Endothelial cell of umbilical vein (primary cell): ENCODE data around the gene TSHZ3. TPM values are rescaled to one million over a fixed set of nuclear protein-coding genes. Genes with fewer than 3 reads are reported as not detected.

Experiments used
- BruUV-seq: library from RNA; stranded (reverse); fragments of 400-500 nt; replicated peaks from 2 replicates; lab custom pipeline; 2021; lab: Mats Ljungman, UMichigan
- CTCF ChIA-PET: fragments of 300-600, 350-600 bp; sonication (Branson Sonifier 250); formaldehyde crosslinking; loops from one replicate; lab custom pipeline; 2021; ENCODE audit warnings: antibody characterized with exemption, inconsistent platforms; lab: Charles Lee
- POLR2A ChIA-PET: fragments of 300-600, 350-600 bp; sonication (Branson Sonifier 250); formaldehyde crosslinking; loops from one replicate; lab custom pipeline; 2021; ENCODE audit warnings: antibody characterized with exemption, inconsistent platforms; lab: Charles Lee
- DNase-seq: peaks from one replicate; pipeline ENCODE4 v3.0.0-alpha.2; 2011; ENCODE audit warnings: low read depth, low spot score
- FAIRE-seq: peaks from 2 replicates; lab custom pipeline; 2011; peaks lifted over from hg19 to GRCh38; lab: Jason Lieb, UNC
- H2AFZ ChIP-seq: 2 replicates; pipeline ENCODE4 v1.6.0; 2012; ENCODE audit warnings: low read depth, low read length, control low read depth, inconsistent platforms
- H3K27ac ChIP-seq: 2 replicates; pipeline ENCODE4 v1.5.1; 2011; ENCODE audit warnings: low read depth, mild to moderate bottlenecking, control low read depth, low read length, moderate library complexity; ENCODE audit not compliant: insufficient read depth
- H3K27me3 ChIP-seq, 2 experiments: 2 replicates each; pipeline versions ENCODE4 v1.6.0 to v1.6.1; 2011; ENCODE audit warnings: low read length in 2 of 2, mixed read lengths in 1 of 2; ENCODE audit not compliant: control insufficient read depth in 2 of 2, insufficient read depth in 2 of 2
- H3K36me3 ChIP-seq, 2 experiments: 2 replicates in 1 of 2; 3 replicates in 1 of 2; pipeline ENCODE4 v1.5.1; 2011; ENCODE audit warnings: low read length in 2 of 2, mild to moderate bottlenecking in 1 of 2, moderate library complexity in 1 of 2; ENCODE audit not compliant: control insufficient read depth in 2 of 2, insufficient read depth in 2 of 2; ENCODE audit errors: extremely low read depth in 1 of 2
- H3K4me1 ChIP-seq: 3 replicates; pipeline ENCODE4 v1.5.1; 2011; ENCODE audit warnings: mild to moderate bottlenecking, low read length; ENCODE audit not compliant: control insufficient read depth, insufficient read depth; ENCODE audit errors: extremely low read depth
- H3K4me2 ChIP-seq: 2 replicates; pipeline ENCODE4 v1.6.1; 2011; ENCODE audit warnings: low read length, control low read depth, mixed read lengths; ENCODE audit not compliant: insufficient read depth
- H3K4me3 ChIP-seq, 3 experiments: fragments of 200-600 bp in 1 of 3; sonication (generic), shearing (Covaris generic) in 1 of 3; replicated peaks in 1 of 3; 2 replicates each; pipeline ENCODE4 v1.5.1; 2011 to 2016; ENCODE audit warnings: control low read depth in 3 of 3, low read length in 3 of 3, mild to moderate bottlenecking in 2 of 3, inconsistent platforms in 1 of 3, low read depth in 1 of 3, moderate library complexity in 1 of 3; ENCODE audit not compliant: insufficient read depth in 1 of 3
- H3K79me2 ChIP-seq: 2 replicates; pipeline ENCODE4 v1.6.0; 2012; ENCODE audit warnings: low read length, inconsistent platforms; ENCODE audit not compliant: control insufficient read depth, insufficient read depth
- H3K9ac ChIP-seq: replicated peaks from 2 replicates; pipeline ENCODE3; 2011; ENCODE audit warnings: low read length, control low read depth; ENCODE audit not compliant: insufficient read depth; ENCODE audit errors: extremely low read depth
- H3K9me1 ChIP-seq: replicated peaks from 3 replicates; pipeline ENCODE4 v1.6.0; 2011; ENCODE audit warnings: mild to moderate bottlenecking, low read length; ENCODE audit not compliant: control insufficient read depth, insufficient read depth; ENCODE audit errors: extremely low read depth
- H3K9me3 ChIP-seq: replicated peaks from 2 replicates; pipeline ENCODE4 v1.5.1; 2012; ENCODE audit warnings: low read length, inconsistent platforms; ENCODE audit not compliant: control insufficient read depth, insufficient read depth
- H4K20me1 ChIP-seq: replicated peaks from 2 replicates; pipeline ENCODE3; 2011; ENCODE audit warnings: mild to moderate bottlenecking, low read length; ENCODE audit not compliant: control insufficient read depth, insufficient read depth; ENCODE audit errors: extremely low read depth
- CTCF ChIP-seq, 2 donors: IDR thresholded peaks; 1 replicate in 1 of 2; 2 replicates in 1 of 2; pipeline ENCODE4 v1.5.1; 2011; ENCODE audit warnings: low read length in 2 of 2, mild to moderate bottlenecking in 2 of 2, moderate library complexity in 2 of 2, control low read depth in 1 of 2, inconsistent platforms in 1 of 2, low read depth in 1 of 2; ENCODE audit not compliant: insufficient read depth in 1 of 2; ENCODE audit errors: extremely low read depth in 1 of 2
- EZH2 ChIP-seq: IDR thresholded peaks from 2 replicates; pipeline ENCODE4 v1.6.1; 2012; ENCODE audit warnings: borderline replicate concordance, low read depth, mild to moderate bottlenecking, moderate library complexity, low read length, inconsistent platforms; ENCODE audit not compliant: severe bottlenecking
- FOS ChIP-seq: IDR thresholded peaks from 2 replicates; pipeline ENCODE4 v1.6.1; 2011; ENCODE audit warnings: mild to moderate bottlenecking, low read length, moderate library complexity, borderline replicate concordance; ENCODE audit not compliant: insufficient read depth
- GATA2 ChIP-seq: IDR thresholded peaks from 2 replicates; pipeline ENCODE4 v1.7.0; 2011; ENCODE audit warnings: low read depth, mild to moderate bottlenecking, moderate library complexity, mixed read lengths, low read length; ENCODE audit not compliant: insufficient read length, insufficient read depth
- JUN ChIP-seq: IDR thresholded peaks from 2 replicates; pipeline ENCODE4 v1.6.1; 2011; ENCODE audit warnings: borderline replicate concordance, low read depth; ENCODE audit not compliant: insufficient read length, insufficient read depth
- MAX ChIP-seq: IDR thresholded peaks from 2 replicates; pipeline ENCODE4 v1.6.1; 2011; ENCODE audit not compliant: insufficient read depth, insufficient read length
- MYC ChIP-seq: IDR thresholded peaks from one replicate; pipeline ENCODE4 v1.6.1; 2011; ENCODE audit warnings: mild to moderate bottlenecking, low read depth, low read length
- POLR2A ChIP-seq: IDR thresholded peaks from 2 replicates; pipeline ENCODE4 v1.6.1; 2012; ENCODE audit warnings: low read depth, mild to moderate bottlenecking, control low read depth, low read length
- POLR2AphosphoS5 ChIP-seq: IDR thresholded peaks from 2 replicates; pipeline ENCODE4 v1.6.1; 2012; ENCODE audit warnings: low read depth, mild to moderate bottlenecking, control low read depth, low read length, moderate library complexity; ENCODE audit not compliant: insufficient read depth
- dilution Hi-C: fragments of 300-500 bp; cut with MboI; formaldehyde crosslinking; loops from one replicate; pipeline ENCODE4 v1.15.0; 2019; ENCODE audit warnings: low sequenced_read_pairs; ENCODE audit not compliant: extremely low pct_ligation_motif_present
- intact Hi-C: fragments of 100-400 bp; cut with micrococcal nuclease; formaldehyde crosslinking; loops from one replicate; pipeline ENCODE4 v1.10.0; 2022
- polyA plus RNA-seq, 4 experiments: library from polyadenylated mRNA; depleted of rRNA in 3 of 4; stranded (reverse) in 3 of 4; unstranded in 1 of 4; fragments of >200 nt; gene quantifications; 2 replicates each; pipeline versions ENCODE4 v1.2.1 to v1.2.3, GENCODE V29; 2011 to 2012; ENCODE audit warnings: missing spikeins in 1 of 4
- total RNA-seq: library from RNA; stranded (reverse); gene quantifications from 2 replicates; pipeline ENCODE4 v1.2.3, GENCODE V29; 2021

Gene TSHZ3
- total and polyA plus RNA-seq, 2 donors (not counting 3 experiments of a cell fraction or from before 2014, with no cell fraction given): 1.2 to 6.2 TPM

- intact Hi-C loops: loop anchor here (10.0 kb wide), 1 partner anchor 1234 kb away; no protein-coding TSS in a partner anchor
- FAIRE-seq: no peak
These were observed 8.9 kb downstream of the TSHZ3 start for GRCh38 chr19:31340042-31341025.

More at GRCh38 chr19:31340042-31341025, 8.9 kb downstream of the TSHZ3 start:
- no TSS peak for BruUV-seq
- no peak for DNase-seq
- ChIA-PET POLR2A (no interaction called here), CTCF (no interaction called here)
- dilution Hi-C loops: no loop called here
- no peaks in the 10 kb centered on the region for H3K36me3 ChIP-seq
- H4K20me1 ChIP-seq: no peaks in the 10 kb centered on the region
- H3K27ac ChIP-seq: no peak overlapping the region
- H3K4me2 ChIP-seq: no peak overlapping the region
- H2AFZ ChIP-seq: no peak overlapping the region
- H3K79me2 ChIP-seq: no peaks in the 10 kb centered on the region
- H3K4me3 ChIP-seq: no peak overlapping the region
- peaks cover 0 to 2% of the 10 kb centered on the region in 2 experiments for H3K27me3 ChIP-seq
- H3K9ac ChIP-seq: no peak overlapping the region
- H3K9me1 ChIP-seq: no peaks in the 10 kb centered on the region
- TF ChIP-seq MYC: no peak
- TF ChIP-seq MAX: no peak
- no peak for TF ChIP-seq EZH2
- TF ChIP-seq JUN: no peak
- TF ChIP-seq CTCF (IDR thresholded peaks at IDR 0.05; ENCODE audit: extremely low read depth in 1 of 2, insufficient read depth in 1 of 2, low read depth in 1 of 2, low read length in 2 of 2): no peak
- no peak for TF ChIP-seq POLR2A
- TF ChIP-seq POLR2AphosphoS5: no peak
- no peak for TF ChIP-seq GATA2
- TF ChIP-seq FOS: no peak
- H3K4me1 ChIP-seq: no peaks in the 10 kb centered on the region
- no peaks in the 10 kb centered on the region for H3K9me3 ChIP-seq
